Keratinocyte (primary cell): Measurements from ENCODE around the gene C9orf85.

Source experiments
- EZH2 ChIP-seq: IDR thresholded peaks from one replicate; pipeline ENCODE4 v1.6.1; 2012; ENCODE audit warnings: inconsistent platforms, mild to moderate bottlenecking, low read length, moderate library complexity
- TF ChIP-seq, protein P1 (sequence below), 3 experiments: IDR thresholded peaks in 1 of 3; conservative IDR thresholded peaks in 1 of 3; optimal IDR thresholded peaks in 1 of 3; 2 replicates in 2 of 3; 3 replicates in 1 of 3; pipeline versions ENCODE3 to v1.5.1; 2011; ENCODE audit warnings: low read length in 3 of 3, mild to moderate bottlenecking in 3 of 3, moderate library complexity in 2 of 3, control low read depth in 1 of 3, inconsistent platforms in 1 of 3; ENCODE audit not compliant: insufficient read depth in 2 of 3; ENCODE audit errors: extremely low read depth in 1 of 3

DNA sequence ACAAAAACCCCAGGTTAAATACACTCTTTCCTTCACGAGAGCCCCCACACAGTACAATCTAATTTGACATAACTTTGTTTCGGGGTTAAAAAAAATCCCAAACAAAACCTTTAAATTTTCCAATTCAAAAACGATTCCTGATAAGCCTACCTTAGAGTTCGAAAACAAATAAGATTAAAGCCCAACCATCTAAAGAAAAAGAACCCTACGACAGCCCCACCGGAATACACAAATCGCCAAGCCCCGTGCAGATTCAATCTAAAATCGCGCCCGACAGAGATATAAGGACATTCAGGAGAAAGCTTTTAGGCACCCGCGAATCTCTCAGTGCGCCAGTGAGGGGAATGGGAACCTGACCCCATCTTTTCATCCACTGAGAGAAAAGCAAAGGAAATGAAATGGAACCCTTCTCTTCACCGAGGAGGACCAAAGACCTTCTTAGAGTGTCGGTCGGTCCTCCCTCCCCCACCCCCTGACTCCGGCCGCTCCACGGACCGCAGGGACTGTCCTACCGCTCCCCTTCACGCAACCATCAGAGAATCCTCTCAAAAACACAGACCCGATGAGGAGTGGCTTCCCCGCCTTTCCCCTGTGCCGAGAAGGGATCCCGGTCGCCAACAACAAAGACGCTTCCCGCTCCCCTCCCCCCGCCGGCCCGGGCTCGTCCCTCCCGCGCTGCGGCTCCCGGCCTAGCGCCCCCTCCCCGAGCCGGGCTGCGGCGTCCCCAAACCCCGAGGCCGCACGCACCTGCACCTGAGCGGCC lies 1.4 kb upstream of the C9orf85 start:
- TF ChIP-seq, protein P1, sequence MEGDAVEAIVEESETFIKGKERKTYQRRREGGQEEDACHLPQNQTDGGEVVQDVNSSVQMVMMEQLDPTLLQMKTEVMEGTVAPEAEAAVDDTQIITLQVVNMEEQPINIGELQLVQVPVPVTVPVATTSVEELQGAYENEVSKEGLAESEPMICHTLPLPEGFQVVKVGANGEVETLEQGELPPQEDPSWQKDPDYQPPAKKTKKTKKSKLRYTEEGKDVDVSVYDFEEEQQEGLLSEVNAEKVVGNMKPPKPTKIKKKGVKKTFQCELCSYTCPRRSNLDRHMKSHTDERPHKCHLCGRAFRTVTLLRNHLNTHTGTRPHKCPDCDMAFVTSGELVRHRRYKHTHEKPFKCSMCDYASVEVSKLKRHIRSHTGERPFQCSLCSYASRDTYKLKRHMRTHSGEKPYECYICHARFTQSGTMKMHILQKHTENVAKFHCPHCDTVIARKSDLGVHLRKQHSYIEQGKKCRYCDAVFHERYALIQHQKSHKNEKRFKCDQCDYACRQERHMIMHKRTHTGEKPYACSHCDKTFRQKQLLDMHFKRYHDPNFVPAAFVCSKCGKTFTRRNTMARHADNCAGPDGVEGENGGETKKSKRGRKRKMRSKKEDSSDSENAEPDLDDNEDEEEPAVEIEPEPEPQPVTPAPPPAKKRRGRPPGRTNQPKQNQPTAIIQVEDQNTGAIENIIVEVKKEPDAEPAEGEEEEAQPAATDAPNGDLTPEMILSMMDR (optimal IDR thresholded peaks at IDR 0.05 in 1 of 3, IDR thresholded peaks at IDR 0.05 in 1 of 3, conservative IDR thresholded peaks at IDR 0.05 in 1 of 3; ENCODE audit: extremely low read depth in 1 of 3, insufficient read depth in 2 of 3, low read length in 3 of 3) = no peak
- TF ChIP-seq EZH2 = no peak
